Glutamatergic neuron (in vitro differentiated cells): ENCODE measurements around the gene AGBL4. TPM values are rescaled to one million over a fixed set of nuclear protein-coding genes. Genes with fewer than 3 reads are reported as not detected.

Experiments
- DNase-seq: peaks from one replicate; pipeline ENCODE4 v3.0.0; 2022
- H3K27ac Mint-ChIP-seq: one replicate; pipeline ENCODE4 v1.8.0; 2020; ENCODE audit warnings: mild to moderate bottlenecking, mixed read lengths, inconsistent platforms; ENCODE audit not compliant: unreplicated experiment
- H3K27me3 Mint-ChIP-seq: one replicate; pipeline ENCODE4 v1.8.0; 2020; ENCODE audit warnings: mild to moderate bottlenecking, moderate library complexity, mixed read lengths, inconsistent platforms; ENCODE audit not compliant: unreplicated experiment
- H3K36me3 Mint-ChIP-seq: one replicate; pipeline ENCODE4 v1.8.0; 2020; ENCODE audit warnings: mild to moderate bottlenecking, mixed read lengths, inconsistent platforms; ENCODE audit not compliant: unreplicated experiment
- H3K4me1 Mint-ChIP-seq: one replicate; pipeline ENCODE4 v1.8.0; 2020; ENCODE audit warnings: mild to moderate bottlenecking, low read depth, mixed read lengths, inconsistent platforms; ENCODE audit not compliant: unreplicated experiment
- H3K4me3 Mint-ChIP-seq: one replicate; pipeline ENCODE4 v1.8.0; 2020; ENCODE audit warnings: mild to moderate bottlenecking, mixed read lengths, inconsistent platforms; ENCODE audit not compliant: unreplicated experiment
- H3K9me3 Mint-ChIP-seq: one replicate; pipeline ENCODE4 v1.8.0; 2020; ENCODE audit warnings: mild to moderate bottlenecking, moderate library complexity, mixed read lengths, inconsistent platforms; ENCODE audit not compliant: unreplicated experiment
- total RNA-seq: library from RNA; stranded (reverse); fragmentation: NEBNext Ultra II Directional; extraction: Animal tissue kit (Norgen Biotek cat#: 25700); gene quantifications from one replicate; pipeline ENCODE4 v1.2.1, GENCODE V29; 2021; ENCODE audit not compliant: unreplicated experiment
- TF ChIP-seq, protein P1 (sequence below): fragments of 200-600 bp; sonication (generic); IDR thresholded peaks from one replicate; pipeline ENCODE4 v1.5.0; 2021; ENCODE audit not compliant: partially characterized antibody, unreplicated experiment

The AGBL4 gene
- total RNA-seq, 1 donor from 2014 or later: 3.5 TPM

DNA sequence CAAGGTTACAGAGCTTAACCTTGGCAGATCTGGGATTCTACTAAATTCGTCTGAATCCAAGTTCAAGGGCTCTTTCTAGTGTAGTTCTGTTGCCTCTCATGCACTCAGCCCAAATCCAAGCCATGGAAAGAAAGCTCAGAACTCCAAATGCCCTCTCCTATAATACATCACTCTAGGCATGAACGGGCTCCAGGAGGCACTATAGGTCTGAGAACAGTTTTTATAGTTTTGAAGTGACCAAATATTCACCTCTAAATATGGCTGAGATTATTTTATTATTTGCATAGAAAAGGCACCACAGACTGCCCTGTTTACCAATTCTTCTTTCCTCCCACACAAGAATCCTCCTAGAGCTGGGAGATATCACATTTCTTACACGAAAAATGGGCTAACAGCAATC is 919.2 kb downstream of the AGBL4 start:
- TF ChIP-seq, protein P1, sequence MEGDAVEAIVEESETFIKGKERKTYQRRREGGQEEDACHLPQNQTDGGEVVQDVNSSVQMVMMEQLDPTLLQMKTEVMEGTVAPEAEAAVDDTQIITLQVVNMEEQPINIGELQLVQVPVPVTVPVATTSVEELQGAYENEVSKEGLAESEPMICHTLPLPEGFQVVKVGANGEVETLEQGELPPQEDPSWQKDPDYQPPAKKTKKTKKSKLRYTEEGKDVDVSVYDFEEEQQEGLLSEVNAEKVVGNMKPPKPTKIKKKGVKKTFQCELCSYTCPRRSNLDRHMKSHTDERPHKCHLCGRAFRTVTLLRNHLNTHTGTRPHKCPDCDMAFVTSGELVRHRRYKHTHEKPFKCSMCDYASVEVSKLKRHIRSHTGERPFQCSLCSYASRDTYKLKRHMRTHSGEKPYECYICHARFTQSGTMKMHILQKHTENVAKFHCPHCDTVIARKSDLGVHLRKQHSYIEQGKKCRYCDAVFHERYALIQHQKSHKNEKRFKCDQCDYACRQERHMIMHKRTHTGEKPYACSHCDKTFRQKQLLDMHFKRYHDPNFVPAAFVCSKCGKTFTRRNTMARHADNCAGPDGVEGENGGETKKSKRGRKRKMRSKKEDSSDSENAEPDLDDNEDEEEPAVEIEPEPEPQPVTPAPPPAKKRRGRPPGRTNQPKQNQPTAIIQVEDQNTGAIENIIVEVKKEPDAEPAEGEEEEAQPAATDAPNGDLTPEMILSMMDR: no peak
- H3K4me1 Mint-ChIP-seq: no peaks in the 10 kb centered on the region
- H3K27ac Mint-ChIP-seq: no peak overlapping the region
- no peaks in the 10 kb centered on the region for H3K9me3 Mint-ChIP-seq
- H3K36me3 Mint-ChIP-seq: no peaks in the 10 kb centered on the region
- no peak for DNase-seq
- H3K27me3 Mint-ChIP-seq: peaks cover 2% of the 10 kb centered on the region
- H3K4me3 Mint-ChIP-seq: no peak overlapping the region

DNA sequence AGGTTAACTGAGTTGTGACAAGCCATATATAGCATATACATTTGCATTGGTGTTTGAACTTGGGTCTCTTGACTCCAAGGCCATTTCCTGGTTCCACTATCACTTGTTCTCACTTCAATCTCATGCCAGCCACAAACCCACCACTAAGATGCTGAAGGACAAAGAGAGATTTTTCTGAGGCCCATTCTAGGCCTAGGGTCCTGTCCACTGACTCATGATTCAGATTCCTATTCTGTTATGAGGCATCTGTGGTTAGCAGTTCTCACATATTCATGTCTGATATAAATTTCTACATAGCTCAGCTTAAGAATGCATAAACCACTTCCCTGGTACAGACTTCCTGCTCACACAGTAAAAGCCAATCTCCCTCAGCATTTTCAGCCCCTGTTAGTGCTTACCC is 921.0 kb downstream of the AGBL4 start:
- H3K4me1 Mint-ChIP-seq: no peaks in the 10 kb centered on the region
- TF ChIP-seq, protein P1: no peak
- H3K27ac Mint-ChIP-seq: no peak overlapping the region
- H3K27me3 Mint-ChIP-seq: peaks cover 2% of the 10 kb centered on the region
- no peaks in the 10 kb centered on the region for H3K36me3 Mint-ChIP-seq
- no peaks in the 10 kb centered on the region for H3K9me3 Mint-ChIP-seq
- DNase-seq: no peak
- H3K4me3 Mint-ChIP-seq: no peak overlapping the region

DNA sequence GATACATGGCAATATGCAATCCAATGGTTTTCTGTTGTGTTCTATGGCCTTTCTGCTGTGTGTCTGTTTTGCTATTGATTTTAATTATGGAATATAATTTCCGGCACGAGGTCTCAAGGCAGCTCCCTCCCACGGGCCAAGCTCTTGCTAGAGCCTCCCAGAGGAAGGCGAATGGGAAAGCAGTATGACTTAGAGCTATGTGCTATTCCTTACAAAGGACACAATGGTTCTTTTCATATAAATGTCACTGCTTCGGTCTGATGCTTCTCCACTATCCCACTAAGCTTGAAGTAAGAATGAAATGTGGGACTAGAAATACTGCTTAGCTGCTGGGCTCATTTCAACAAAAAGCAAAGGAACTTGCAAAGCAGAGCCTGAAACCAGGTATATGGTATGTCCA is 924.9 kb downstream of the AGBL4 start:
- no peaks in the 10 kb centered on the region for H3K4me1 Mint-ChIP-seq
- H3K36me3 Mint-ChIP-seq: no peaks in the 10 kb centered on the region
- no peak for DNase-seq
- H3K9me3 Mint-ChIP-seq: no peaks in the 10 kb centered on the region
- H3K27ac Mint-ChIP-seq: no peak overlapping the region
- TF ChIP-seq, protein P1: no peak
- H3K27me3 Mint-ChIP-seq: peaks cover 2% of the 10 kb centered on the region
- H3K4me3 Mint-ChIP-seq: no peak overlapping the region

DNA sequence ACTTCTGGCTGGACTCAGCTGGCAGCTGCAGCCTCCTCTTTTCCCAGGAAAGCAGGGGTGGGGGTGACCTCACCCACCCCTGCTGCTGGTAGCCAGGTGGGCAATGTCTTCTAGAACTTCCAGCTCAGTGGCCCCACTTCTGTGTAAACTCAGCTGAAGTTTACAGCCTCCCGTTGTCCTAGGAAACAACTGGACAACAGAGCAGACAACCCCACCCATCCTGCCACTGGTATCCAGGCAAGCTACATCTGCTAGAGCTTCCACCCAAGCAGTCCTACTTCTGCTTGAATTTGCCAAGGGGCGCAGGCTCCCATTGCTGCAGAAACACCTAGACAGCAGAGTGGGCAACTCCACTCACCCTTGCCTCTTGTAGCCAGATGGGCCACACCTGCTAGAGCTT is 937.4 kb downstream of the AGBL4 start:
- peaks cover 2% of the 10 kb centered on the region for H3K9me3 Mint-ChIP-seq
- no peak for DNase-seq
- H3K4me1 Mint-ChIP-seq: no peaks in the 10 kb centered on the region
- no peak overlapping the region for H3K4me3 Mint-ChIP-seq
- TF ChIP-seq, protein P1: no peak
- no peak overlapping the region for H3K27ac Mint-ChIP-seq
- no peaks in the 10 kb centered on the region for H3K27me3 Mint-ChIP-seq
- H3K36me3 Mint-ChIP-seq: peaks cover 14% of the 10 kb centered on the region

DNA sequence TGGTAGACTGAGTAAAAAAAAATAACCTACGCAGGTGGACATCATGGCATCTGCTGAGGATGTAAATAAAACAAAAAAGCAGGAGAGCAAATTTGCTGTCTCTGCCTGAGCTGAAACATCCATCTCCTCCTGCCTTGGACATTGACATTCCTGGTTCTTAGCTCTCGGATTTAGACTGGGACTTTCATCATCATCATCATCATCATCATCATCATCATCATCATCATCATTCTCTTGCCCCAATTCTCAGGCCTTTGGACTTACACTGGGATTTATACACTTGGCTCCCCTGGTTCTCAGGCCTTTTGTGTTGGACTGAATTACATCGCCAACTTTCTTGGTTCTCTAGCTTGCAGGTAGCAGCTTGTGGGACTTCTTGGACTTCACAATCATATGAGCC is 938.7 kb downstream of the AGBL4 start:
- H3K4me1 Mint-ChIP-seq: no peaks in the 10 kb centered on the region
- no peak overlapping the region for H3K27ac Mint-ChIP-seq
- H3K36me3 Mint-ChIP-seq: peaks cover 14% of the 10 kb centered on the region
- H3K4me3 Mint-ChIP-seq: no peak overlapping the region
- H3K27me3 Mint-ChIP-seq: no peaks in the 10 kb centered on the region
- peaks cover 2% of the 10 kb centered on the region for H3K9me3 Mint-ChIP-seq
- DNase-seq: no peak
- TF ChIP-seq, protein P1: no peak
